IPS DF 4.7 (cell line): ENCODE measurements around the gene KRT16.
"Not testable (repeated sequence)": the region's sequence is repeated elsewhere in the genome, so short reads cannot be mapped to it uniquely, and the experiment has no call there.

Source experiments
- DNase-seq: peaks from one replicate; pipeline ENCODE4 v3.0.0-alpha.2; 2013; ENCODE audit warnings: low spot score; ENCODE audit errors: extremely low read depth

The KRT16 gene

GRCh38 chr17:41647940-41648410 is 35.4 kb upstream of the KRT16 start:
- DNase-seq = peak; percentile 68

- DNase-seq = no peak
Measured at GRCh38 chr17:41647038-41647813, 34.7 kb upstream of the KRT16 start.

GRCh38 chr17:41642252-41643156 is 29.9 kb upstream of the KRT16 start:
- DNase-seq = no peak

GRCh38 chr17:41640596-41640995 is 28.0 kb upstream of the KRT16 start:
- DNase-seq = not testable (repeated sequence)

- no peak for DNase-seq
Measured at GRCh38 chr17:41639492-41640473, 27.2 kb upstream of the KRT16 start.

GRCh38 chr17:41638941-41639340 is 26.4 kb upstream of the KRT16 start:
- DNase-seq = no peak

- no peak for DNase-seq
Measured at GRCh38 chr17:41638194-41638593, 25.6 kb upstream of the KRT16 start.

GRCh38 chr17:41636652-41637051 is 24.1 kb upstream of the KRT16 start:
- no peak for DNase-seq

- no peak for DNase-seq
Measured at GRCh38 chr17:41635121-41636097, 22.8 kb upstream of the KRT16 start.

GRCh38 chr17:41634639-41635038 is 22.1 kb upstream of the KRT16 start:
- DNase-seq = no peak

- no peak for DNase-seq
Measured at GRCh38 chr17:41633556-41634199, 21.1 kb upstream of the KRT16 start.

- no peak for DNase-seq
Measured at GRCh38 chr17:41632482-41633105, 20.0 kb upstream of the KRT16 start.

- no peak for DNase-seq
Measured at GRCh38 chr17:41631898-41632285, 19.3 kb upstream of the KRT16 start.

GRCh38 chr17:41631025-41631897 is 18.7 kb upstream of the KRT16 start:
- no peak for DNase-seq

- DNase-seq = no peak
Measured at GRCh38 chr17:41629826-41630670, 17.5 kb upstream of the KRT16 start.

- no peak for DNase-seq
Measured at GRCh38 chr17:41629316-41629715, 16.7 kb upstream of the KRT16 start.

GRCh38 chr17:41628621-41629255 is 16.2 kb upstream of the KRT16 start:
- not testable (repeated sequence) for DNase-seq
